DND-41 (cell line): Measurements from ENCODE around the gene FBXL15.

Source experiments
- ATAC-seq: fragments of 200-7000 bp; cut with Tn5 transposase; 3 replicates; pipeline ENCODE4 v1.9.1; 2021; ENCODE audit warnings: low read depth; ENCODE audit not compliant: insufficient read depth
- DNase-seq: peaks from one replicate; pipeline ENCODE4 v3.0.0-alpha.2; 2020
- H2AFZ ChIP-seq: 2 replicates; pipeline ENCODE4 v1.6.0; 2012; ENCODE audit warnings: low read depth, low read length
- H3K27ac ChIP-seq: 2 replicates; pipeline ENCODE4 v1.5.1; 2012; ENCODE audit warnings: low read length, inconsistent platforms
- H3K27me3 ChIP-seq: fragments of 200-600 bp; sonication (generic); 2 replicates; pipeline ENCODE4 v1.6.0; 2012; ENCODE audit warnings: low read length, mild to moderate bottlenecking, inconsistent platforms; ENCODE audit not compliant: insufficient read depth, poor library complexity
- H3K36me3 ChIP-seq: 2 replicates; pipeline ENCODE4 v1.5.1; 2012; ENCODE audit warnings: low read length, inconsistent platforms; ENCODE audit not compliant: insufficient read depth
- H3K4me1 ChIP-seq: 2 replicates; pipeline ENCODE4 v1.5.1; 2012; ENCODE audit warnings: mild to moderate bottlenecking, low read length; ENCODE audit not compliant: insufficient read depth
- H3K4me2 ChIP-seq: 2 replicates; pipeline ENCODE4 v1.6.0; 2012; ENCODE audit warnings: mild to moderate bottlenecking, moderate library complexity, low read length, inconsistent platforms; ENCODE audit not compliant: insufficient read depth
- H3K4me3 ChIP-seq, 2 experiments: fragments of 200-600 bp in 1 of 2; shearing (Covaris generic) in 1 of 2; 2 replicates each; pipeline ENCODE4 v1.5.1; 2012 to 2016; ENCODE audit warnings: inconsistent platforms in 2 of 2, low read length in 2 of 2, mild to moderate bottlenecking in 2 of 2, low read depth in 1 of 2, moderate library complexity in 1 of 2
- H3K79me2 ChIP-seq: 2 replicates; pipeline ENCODE4 v1.6.0; 2012; ENCODE audit warnings: low read length, inconsistent platforms; ENCODE audit not compliant: insufficient read depth
- H3K9ac ChIP-seq: 2 replicates; pipeline ENCODE4 v1.6.0; 2012; ENCODE audit warnings: low read depth, mild to moderate bottlenecking, inconsistent platforms, low read length, moderate library complexity
- H3K9me3 ChIP-seq: 2 replicates; pipeline ENCODE4 v1.5.1; 2012; ENCODE audit warnings: low read length, moderate library complexity, mild to moderate bottlenecking, inconsistent platforms; ENCODE audit not compliant: insufficient read depth, severe bottlenecking
- H4K20me1 ChIP-seq: 2 replicates; pipeline ENCODE4 v1.6.0; 2012; ENCODE audit warnings: low read length; ENCODE audit not compliant: insufficient read depth
- EZH2 ChIP-seq: IDR thresholded peaks from 3 replicates; pipeline ENCODE4 v1.6.1; 2012; ENCODE audit warnings: borderline replicate concordance, low read depth, mild to moderate bottlenecking, moderate library complexity, low read length, inconsistent platforms; ENCODE audit not compliant: severe bottlenecking
- TF ChIP-seq, protein P1 (sequence below): IDR thresholded peaks from 2 replicates; pipeline ENCODE4 v1.5.1; 2012; ENCODE audit warnings: borderline replicate concordance, low read length, moderate library complexity, mild to moderate bottlenecking; ENCODE audit not compliant: poor library complexity, severe bottlenecking; ENCODE audit errors: extremely low read depth

FBXL15 gene

DNA sequence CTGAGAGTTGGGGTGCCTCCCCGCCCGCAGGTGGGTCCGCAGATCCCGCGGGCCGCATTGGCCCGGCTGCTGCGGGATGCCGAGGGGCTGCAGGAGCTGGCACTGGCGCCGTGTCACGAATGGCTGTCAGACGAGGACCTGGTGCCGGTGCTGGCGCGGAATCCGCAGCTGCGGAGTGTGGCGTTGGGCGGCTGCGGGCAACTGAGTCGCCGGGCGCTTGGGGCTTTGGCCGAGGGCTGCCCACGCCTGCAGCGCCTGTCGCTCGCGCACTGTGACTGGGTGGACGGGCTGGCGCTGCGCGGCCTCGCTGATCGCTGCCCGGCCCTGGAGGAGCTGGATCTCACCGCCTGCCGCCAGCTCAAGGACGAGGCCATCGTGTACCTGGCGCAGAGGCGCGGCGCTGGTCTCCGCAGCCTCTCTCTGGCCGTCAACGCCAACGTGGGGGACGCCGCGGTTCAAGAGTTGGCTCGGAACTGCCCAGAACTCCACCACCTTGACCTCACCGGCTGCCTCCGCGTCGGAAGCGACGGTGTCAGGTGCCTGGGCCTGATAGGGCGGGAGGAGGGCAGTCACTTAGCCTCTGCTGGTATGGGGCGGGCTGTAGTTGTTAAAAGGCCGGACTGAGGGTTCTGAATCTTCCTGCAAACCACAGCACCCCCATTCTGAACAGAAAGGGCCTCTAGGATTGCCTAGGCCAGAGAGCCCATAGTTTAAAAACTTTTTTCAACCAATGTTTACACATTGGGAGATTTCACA lies 1.3 kb downstream of the FBXL15 start:
- Histone ChIP-seq H3K9ac (peak overlapping the region; percentile 75), H3K36me3 (peaks cover 27% of the 10 kb centered on the region), H3K27ac (peak overlapping the region; percentile 92), H3K27me3 (no peaks in the 10 kb centered on the region), H3K4me1 (peaks cover 38% of the 10 kb centered on the region), H3K9me3 (no peaks in the 10 kb centered on the region), H3K79me2 (peaks cover 10% of the 10 kb centered on the region), H3K4me2 (peak overlapping the region; percentile 100), H3K4me3 (peak overlapping the region; percentile 73 to 95; a peak in 3 of 4 replicates), H2AFZ (peak overlapping the region; percentile 97; the same call in 1 of the 2 replicates), H4K20me1 (peaks cover 14% of the 10 kb centered on the region; the same call in 1 of the 2 replicates)
- TF ChIP-seq, protein P1, sequence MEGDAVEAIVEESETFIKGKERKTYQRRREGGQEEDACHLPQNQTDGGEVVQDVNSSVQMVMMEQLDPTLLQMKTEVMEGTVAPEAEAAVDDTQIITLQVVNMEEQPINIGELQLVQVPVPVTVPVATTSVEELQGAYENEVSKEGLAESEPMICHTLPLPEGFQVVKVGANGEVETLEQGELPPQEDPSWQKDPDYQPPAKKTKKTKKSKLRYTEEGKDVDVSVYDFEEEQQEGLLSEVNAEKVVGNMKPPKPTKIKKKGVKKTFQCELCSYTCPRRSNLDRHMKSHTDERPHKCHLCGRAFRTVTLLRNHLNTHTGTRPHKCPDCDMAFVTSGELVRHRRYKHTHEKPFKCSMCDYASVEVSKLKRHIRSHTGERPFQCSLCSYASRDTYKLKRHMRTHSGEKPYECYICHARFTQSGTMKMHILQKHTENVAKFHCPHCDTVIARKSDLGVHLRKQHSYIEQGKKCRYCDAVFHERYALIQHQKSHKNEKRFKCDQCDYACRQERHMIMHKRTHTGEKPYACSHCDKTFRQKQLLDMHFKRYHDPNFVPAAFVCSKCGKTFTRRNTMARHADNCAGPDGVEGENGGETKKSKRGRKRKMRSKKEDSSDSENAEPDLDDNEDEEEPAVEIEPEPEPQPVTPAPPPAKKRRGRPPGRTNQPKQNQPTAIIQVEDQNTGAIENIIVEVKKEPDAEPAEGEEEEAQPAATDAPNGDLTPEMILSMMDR = no peak
- TF ChIP-seq EZH2 = no peak
- no peak for ATAC-seq
- DNase-seq = no peak

DNA sequence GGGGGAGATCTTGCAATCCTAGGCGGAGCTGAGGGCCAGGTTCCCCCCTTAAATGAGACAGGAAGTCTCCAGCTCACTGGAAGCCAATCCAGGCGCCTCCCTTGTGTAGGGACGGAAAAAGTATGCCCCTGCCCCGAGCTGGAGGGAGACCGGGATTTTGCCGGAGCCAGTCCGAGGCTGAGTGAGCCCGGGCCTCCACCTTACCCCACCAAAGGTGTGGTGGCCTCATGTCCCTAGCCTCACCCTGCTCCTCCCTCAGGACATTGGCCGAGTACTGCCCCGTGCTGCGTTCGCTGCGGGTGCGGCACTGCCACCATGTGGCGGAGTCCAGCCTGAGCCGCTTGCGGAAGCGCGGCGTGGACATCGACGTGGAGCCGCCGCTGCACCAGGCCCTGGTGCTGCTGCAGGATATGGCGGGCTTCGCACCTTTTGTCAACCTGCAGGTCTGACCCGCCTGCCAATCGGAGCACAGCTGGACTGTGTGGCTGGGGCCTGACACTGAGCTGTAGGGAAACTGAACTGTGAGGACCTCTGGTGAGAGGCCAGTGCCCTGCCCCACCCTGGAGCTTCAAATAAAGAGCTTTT lies 2.0 kb downstream of the FBXL15 start:
- H3K9ac ChIP-seq = 0 out of 2 replicates have a peak overlapping the region, but pooled peaks have one; percentile 75
- TF ChIP-seq, protein P1 = peak; percentile 43
- TF ChIP-seq EZH2 = no peak
- H3K36me3 ChIP-seq = peaks cover 31% of the 10 kb centered on the region
- H3K79me2 ChIP-seq = peaks cover 13% of the 10 kb centered on the region
- H3K27ac ChIP-seq = no peak overlapping the region
- H2AFZ ChIP-seq = no peak overlapping the region
- peaks cover 14% of the 10 kb centered on the region; the same call in 1 of the 2 replicates for H4K20me1 ChIP-seq
- peak overlapping the region; percentile 100 for H3K4me2 ChIP-seq
- no peaks in the 10 kb centered on the region for H3K27me3 ChIP-seq
- DNase-seq (no peak), ATAC-seq (no peak)
- H3K4me3 ChIP-seq = peak overlapping the region in 1 of 2 experiments; percentile 95; a peak in 1 of 4 replicates
- H3K9me3 ChIP-seq = no peaks in the 10 kb centered on the region
- peaks cover 38% of the 10 kb centered on the region for H3K4me1 ChIP-seq

DNA sequence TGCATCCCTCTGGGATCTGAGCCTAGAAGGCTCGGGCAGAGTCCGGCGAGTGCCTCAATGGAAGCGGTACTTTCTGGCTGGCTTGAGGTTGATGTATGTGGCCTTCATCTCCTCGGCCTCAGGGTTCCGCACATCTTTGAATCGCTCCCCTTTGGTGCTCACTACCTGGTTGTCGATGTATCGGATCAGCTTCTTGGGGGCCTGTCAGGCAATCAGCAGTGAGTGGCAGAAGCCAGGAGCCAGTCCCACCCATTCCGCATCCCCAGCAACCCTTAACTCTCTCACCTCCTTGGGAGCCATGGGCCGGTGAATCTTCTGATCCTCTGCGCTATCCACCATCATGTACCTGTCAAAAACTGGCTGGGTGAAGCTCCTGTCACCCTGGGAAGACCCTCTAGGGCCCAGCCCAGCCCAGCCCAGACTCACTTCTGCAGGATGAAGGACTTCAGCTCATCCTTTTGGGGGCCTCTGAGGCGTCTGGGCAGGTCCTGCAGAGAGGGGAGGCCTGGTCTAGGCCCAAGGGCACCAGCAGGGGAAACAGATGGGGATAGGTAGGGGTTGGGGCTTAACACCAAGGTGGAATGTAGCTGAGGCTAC lies 2.8 kb downstream of the FBXL15 start:
- no peaks in the 10 kb centered on the region for H3K27me3 ChIP-seq
- no peak overlapping the region for H3K9ac ChIP-seq
- no peak overlapping the region for H2AFZ ChIP-seq
- H3K4me1 ChIP-seq = peaks cover 38% of the 10 kb centered on the region
- TF ChIP-seq, protein P1 = no peak
- TF ChIP-seq EZH2 = no peak
- no peak overlapping the region for H3K4me3 ChIP-seq
- H3K9me3 ChIP-seq = no peaks in the 10 kb centered on the region
- peaks cover 31% of the 10 kb centered on the region for H3K36me3 ChIP-seq
- no peak for DNase-seq
- peak overlapping the region; percentile 100; the same call in 1 of the 2 replicates for H3K4me2 ChIP-seq
- H3K79me2 ChIP-seq = peaks cover 13% of the 10 kb centered on the region
- H3K27ac ChIP-seq = no peak overlapping the region
- H4K20me1 ChIP-seq = peaks cover 14% of the 10 kb centered on the region; the same call in 1 of the 2 replicates
- ATAC-seq = no peak
